COR-L47 (cell line): ENCODE measurements around the gene SINHCAF.
"Not testable (repeated sequence)": the region's sequence is repeated elsewhere in the genome, so short reads cannot be mapped to it uniquely, and the experiment has no call there.

Source experiments
- DNase-seq: peaks from one replicate; lab custom pipeline; 2025; lab: John Stamatoyannopoulos, UW

SINHCAF gene

GRCh38 chr12:31325877-31326631, at the start of gene SINHCAF:
Gene SINHCAF, minus strand, starts transcription at chr12:31326150. Its CDS starts 27,946 bp downstream, at chr12:31298204.
- peak; percentile 96 for DNase-seq

DNA sequence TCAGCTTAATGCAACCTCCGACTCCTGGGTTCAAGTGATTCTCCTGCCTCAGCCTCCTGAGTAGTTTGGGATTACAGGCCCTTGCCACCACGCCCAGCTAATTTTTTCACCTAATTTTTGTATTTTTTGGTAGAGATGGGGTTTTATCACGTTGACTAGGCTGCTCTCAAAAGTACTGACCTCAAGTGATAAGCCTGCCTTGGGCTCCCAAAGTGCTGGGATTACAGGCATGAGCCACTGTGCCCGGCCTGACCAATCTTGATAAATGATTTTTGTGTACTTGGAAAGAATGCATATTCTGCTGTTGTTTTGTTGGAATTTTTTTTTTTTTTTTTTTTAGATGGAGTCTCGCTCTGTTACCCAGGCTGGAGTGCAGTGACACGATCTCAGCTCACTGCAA, 49.5 kb upstream of the SINHCAF start:
- not testable (repeated sequence) for DNase-seq

DNA sequence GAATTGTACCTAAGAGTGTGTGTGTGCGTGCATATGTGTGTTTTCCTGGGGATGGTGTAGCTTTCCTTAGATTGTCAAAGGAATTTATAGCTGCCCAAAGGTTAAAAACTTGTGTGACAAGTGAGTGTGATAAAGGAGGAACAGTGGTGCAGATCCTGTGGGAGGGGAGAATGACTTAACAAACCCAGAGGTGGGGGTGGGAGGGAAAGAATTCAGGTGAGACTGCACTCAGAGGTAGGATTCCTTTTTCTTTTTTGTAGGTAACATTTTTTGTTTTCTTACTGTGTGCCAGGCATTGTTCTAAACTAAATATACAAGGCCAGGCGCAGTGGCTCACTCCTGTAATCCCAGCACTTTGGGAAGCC, 45.3 kb upstream of the SINHCAF start:
- no peak for DNase-seq

DNA sequence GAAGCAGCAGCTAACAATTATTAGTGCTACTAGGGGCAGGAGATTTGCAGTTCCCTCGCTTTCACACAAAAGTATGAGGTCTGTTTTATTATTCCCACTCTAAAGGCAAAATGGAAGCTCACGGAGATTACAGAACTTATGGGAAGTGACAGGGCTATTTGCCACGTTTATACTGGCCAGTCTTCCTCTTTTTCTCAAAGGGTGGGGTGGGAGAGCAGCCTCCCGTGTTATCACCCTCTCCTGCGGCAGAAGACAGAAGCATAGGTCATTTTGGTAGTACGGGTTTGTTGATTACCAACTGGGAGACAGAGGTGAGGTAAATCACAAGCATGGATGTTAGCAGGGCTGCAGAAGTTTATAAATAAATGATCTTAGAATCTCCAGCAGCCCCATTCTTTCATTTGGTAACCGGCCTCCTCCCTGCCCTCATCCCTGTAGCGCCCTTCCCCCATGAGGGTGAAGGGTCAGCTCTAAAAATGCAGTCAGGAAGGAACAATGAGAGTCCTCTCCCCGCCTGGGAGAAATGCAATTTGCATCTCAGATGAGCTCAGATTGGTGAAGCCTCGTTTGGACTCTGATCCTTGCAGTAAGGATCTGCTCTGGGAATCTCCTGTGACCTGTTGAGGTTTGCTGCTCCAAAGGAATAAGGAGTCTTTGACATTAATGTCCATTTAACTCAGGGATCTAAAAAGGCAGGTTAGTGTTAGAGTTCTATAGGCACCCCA, 44.7 kb upstream of the SINHCAF start:
- no peak for DNase-seq

- DNase-seq: no peak
Measured at GRCh38 chr12:31369712-31370521, 44.0 kb upstream of the SINHCAF start.

- DNase-seq: no peak
Measured at GRCh38 chr12:31368666-31369361, 42.9 kb upstream of the SINHCAF start.

DNA sequence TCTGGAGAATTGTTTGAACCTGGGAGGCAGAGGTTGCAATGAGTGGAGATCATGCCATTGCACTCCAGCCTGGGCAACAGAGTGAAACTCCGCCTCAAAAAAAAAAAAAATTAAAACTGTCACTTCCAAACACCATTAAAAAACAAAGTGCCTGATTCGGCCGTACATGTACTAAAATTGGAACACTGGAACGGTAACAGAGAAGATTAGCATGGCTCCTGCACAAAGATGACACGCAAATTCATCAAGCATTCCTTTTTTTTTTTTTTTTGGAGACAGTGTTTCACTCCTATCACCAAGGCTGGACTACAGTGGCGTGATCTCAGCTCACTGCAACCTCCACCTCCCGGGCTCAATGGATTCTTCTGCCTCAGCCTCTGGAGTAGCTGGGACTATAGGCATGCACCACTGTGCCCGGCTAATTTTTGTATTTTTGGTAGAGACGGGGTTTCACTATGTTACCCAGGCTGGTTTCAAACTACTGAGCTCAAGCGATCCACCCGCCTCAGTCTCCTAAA, 40.2 kb upstream of the SINHCAF start:
- no peak for DNase-seq

- no peak for DNase-seq
Measured at GRCh38 chr12:31363831-31364230, 37.9 kb upstream of the SINHCAF start.

GRCh38 chr12:31363416-31363809, 37.5 kb upstream of the SINHCAF start:
- DNase-seq: no peak

DNA sequence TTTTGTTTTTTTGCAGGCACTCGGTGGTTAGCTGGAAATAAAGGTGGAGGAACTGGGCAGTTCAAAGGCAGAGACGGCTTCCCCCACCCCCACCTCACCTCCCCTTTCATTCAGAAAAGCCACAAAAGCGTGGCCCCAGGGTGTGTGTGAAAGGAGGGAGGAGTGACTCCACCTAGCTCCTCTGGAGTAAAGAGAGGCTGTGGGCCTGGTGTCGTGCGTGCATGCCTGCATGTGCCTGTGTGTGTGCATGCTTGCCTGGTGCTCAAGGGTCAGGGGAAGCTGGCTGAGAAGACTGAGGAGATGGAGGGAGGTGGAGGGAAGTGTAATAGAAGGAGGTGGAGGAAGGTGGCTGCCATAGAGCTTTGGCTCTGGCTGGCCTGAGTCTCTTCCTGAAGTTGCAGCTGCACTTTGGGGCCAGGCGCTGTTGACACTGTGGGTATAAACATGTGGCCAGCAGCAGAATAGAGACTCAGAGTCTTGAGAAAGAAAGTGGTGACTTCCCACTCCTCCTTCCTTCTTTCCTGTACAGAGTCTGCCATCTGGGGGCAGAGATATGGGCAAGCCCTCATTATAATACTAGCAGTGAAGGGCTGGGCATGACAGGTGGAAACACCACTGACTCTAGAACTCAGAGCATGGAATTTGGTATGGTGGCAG, 36.9 kb upstream of the SINHCAF start:
- DNase-seq: no peak

DNA sequence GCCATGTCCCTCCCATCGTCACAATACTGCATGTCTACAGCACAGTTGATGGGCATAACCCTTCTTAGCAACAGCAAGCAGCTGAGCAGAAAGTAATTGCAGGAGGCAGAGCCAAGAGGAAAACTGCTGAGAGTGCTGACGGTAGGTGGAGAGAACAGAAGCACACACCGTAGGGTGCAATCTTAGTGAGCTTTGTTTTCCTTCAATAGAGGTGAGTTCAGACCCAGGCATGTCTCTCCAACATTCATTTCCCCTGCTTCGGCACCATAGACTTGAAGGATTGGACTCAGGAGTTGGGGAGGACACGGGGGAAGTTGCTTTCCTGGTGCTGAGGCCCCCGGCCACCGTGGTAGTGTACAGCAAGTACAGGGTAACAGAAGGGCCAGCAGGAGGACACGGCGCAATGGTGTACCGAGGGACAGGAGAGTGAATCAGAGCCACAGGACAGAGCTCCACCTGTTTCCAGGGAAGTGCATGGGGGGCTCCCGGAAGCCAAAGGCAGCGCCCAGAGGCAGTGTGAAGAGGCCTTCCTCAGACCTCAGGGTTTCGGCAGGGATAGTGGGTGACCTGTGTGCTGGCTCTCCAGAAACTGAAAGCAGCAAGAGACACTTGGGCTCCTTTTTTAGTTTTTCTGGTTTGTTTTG, 36.3 kb upstream of the SINHCAF start:
- DNase-seq: peak; percentile 43

DNA sequence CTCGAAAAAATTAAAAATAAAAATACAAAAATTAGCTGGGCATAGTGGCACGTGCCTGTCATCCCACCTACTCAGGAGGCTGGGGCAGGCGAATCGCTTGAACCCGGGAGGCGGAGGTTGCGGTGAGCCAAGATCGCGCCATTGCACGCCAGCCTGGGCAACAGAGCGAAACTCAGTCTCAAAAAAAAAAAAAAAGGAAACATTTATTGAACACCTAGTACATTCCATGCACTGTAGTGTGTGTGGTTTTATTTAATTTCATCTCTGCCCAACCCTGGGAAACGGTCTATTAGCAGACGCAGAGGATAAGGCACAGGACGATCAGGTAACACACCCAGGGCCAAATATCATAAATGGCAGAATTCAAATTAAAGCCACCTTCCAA, 35.8 kb upstream of the SINHCAF start:
- no peak for DNase-seq

- no peak for DNase-seq
Measured at GRCh38 chr12:31355747-31356107, 29.8 kb upstream of the SINHCAF start.

DNA sequence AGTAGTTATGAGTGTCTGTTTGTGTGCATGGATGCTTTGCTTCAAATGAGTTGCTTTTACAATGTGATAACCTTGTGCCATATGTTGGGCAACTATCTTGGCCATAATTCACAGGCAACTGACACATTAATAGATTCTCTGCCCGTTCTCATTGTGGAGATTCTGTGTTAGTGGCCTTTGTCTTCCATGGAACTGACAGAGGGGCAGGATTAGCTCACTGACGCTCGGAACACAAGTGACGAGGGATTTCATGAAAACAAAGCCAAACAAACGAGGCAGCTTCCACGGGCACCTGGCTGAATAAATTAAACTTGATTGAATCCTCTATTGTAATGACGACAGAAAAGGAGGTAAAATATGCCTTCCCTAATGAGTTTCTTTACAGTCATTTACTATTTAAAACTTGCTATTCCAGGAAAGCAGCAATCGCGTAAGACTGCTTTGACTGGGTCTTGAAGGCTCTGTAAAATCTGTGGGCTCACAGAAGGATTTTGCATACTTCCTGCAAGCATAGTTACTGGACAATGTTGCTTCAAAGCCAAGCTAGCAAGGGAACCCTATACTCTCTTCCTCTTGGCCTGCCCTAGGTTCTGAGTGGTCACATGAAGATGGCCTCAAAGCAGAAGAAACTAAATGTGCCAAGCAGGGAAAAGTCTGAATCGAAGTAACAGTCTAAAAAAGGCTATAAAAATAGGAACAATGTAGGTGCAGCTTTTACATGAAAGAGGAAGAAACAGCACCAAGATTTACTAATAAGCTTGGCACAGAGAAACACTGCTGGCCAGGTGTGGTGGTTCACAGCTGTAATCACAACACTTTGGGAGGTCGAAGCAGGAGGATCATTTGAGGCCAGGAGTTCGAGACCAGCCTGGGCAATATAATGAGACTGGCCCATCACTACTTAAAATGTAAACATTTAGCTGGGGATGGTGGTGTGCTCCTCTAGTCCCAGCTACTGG, 28.1 kb upstream of the SINHCAF start:
- no peak for DNase-seq

DNA sequence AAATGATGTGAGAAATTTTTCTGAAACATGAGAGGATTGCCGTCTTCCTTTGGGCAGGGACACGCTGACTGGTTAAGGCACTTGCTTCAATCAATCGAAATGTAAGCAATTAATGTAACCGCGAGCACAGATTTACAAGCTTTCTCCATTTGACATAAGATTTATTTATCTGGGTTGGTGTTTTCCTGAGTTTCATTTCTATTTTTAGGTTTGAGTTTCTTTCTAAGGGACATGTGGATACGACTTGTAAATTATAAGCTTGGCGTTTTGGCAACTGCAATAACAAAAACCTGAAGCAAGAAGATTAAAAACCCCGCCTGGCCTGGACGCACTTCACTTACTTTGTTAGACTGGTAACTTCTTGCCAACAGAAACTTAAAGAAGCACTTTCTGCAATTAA, 20.3 kb upstream of the SINHCAF start:
- DNase-seq: no peak

DNA sequence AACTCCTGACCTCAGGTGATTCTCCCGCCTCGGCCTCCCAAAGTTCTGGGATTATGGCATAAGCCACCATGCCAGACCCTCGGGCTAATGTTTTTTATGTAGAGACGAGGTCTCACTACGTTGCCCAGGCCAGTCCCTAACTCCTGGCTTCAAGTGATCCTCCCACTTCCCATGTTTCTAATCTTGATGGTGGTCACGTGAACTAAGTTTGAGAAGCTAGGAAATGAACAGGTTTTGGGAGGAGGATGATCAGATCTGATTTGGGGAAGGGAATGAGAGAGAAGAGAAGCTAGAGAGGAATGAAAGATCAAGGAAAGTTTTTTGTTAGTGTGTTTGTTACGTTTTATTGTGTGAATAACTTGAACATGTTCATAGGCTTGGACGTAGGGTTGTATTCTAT, 17.2 kb upstream of the SINHCAF start:
- DNase-seq: no peak

GRCh38 chr12:31342286-31342685, 16.3 kb upstream of the SINHCAF start:
- no peak for DNase-seq

DNA sequence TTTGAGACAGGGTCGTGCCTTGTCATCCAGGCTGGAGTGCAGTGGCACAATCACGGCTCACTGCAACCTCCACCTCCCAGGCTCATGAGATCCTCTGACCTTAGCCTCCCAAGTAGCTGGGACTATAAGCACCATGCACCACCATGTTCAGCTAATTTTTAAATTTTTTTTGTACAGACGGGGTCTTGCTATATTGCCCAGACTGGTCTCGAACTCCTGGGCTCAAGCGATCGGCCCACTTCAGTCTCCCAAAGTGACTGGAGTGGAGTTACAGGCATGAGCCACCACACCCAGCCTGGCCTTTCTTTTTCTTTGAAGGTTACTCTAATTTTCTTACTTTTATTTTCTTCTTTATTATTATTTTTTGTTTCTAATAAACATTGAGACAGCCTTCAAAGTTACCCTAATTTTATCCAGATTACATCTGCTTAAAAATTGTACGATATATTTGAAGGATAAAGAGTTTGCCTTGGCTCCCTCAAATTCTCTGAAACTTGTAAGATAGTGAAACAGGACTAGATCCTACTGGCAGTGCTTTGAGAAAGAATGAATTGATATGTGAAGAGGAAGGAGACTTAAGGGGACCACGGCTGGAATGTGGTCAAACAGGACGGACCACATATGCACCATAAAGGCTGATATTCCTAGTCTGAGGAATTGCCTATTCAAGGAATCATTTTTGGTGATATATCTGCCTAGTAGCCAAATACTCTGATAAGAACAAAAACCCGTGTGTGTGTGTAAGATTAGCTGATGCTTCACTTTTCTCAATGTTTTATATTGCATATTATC, 14.1 kb upstream of the SINHCAF start:
- no peak for DNase-seq

GRCh38 chr12:31337952-31338351, 12.0 kb upstream of the SINHCAF start:
- no peak for DNase-seq
